Measurements from ENCODE around the gene MYO9A.

Gene MYO9A

GRCh38 chr15:72063186-72063585 is 54.8 kb downstream of the MYO9A start:
- TF ChIP-seq SALL2 (tag by site-specific recombination; IDR thresholded peaks at IDR 0.05; ENCODE audit: borderline replicate concordance) (no peak), ZNF580 (tag by site-specific recombination; IDR thresholded peaks at IDR 0.05) (no peak), ZSCAN5A (tag by site-specific recombination; IDR thresholded peaks at IDR 0.05) (no peak), ZNF777 (tag by site-specific recombination; IDR thresholded peaks at IDR 0.05; ENCODE audit: borderline replicate concordance) (no peak), ZNF416 (tag by site-specific recombination; IDR thresholded peaks at IDR 0.05) (no peak), ZNF521 (tag by site-specific recombination; IDR thresholded peaks at IDR 0.05) (no peak), ZNF645 (tag by site-specific recombination; IDR thresholded peaks at IDR 0.05) (no peak), ZNF202 (tag by site-specific recombination; IDR thresholded peaks at IDR 0.05; ENCODE audit: borderline replicate concordance) (no peak)
- ChIA-PET CTCF (interaction anchor here (0.5 kb wide), 1 partner anchor 11 kb away, joined by 3 read pairs; no protein-coding TSS in a partner anchor), POLR2A (no interaction called here)
- Histone ChIP-seq H3K4me3 (ENCODE audit: low read depth, low read length) (no peak overlapping the region), H3K27ac (ENCODE audit: extremely low read depth, low read depth, low read length) (no peak overlapping the region), H3K36me3 (ENCODE audit: control insufficient read depth in 2 of 2, insufficient read depth in 1 of 2, low read length in 2 of 2) (no peaks in the 10 kb centered on the region), H3K4me1 (ENCODE audit: control insufficient read depth, insufficient read depth, low read length) (peaks cover 16% of the 10 kb centered on the region), H3K9me3 (ENCODE audit: control insufficient read depth, insufficient read depth, low read depth, low read length) (no peaks in the 10 kb centered on the region)

GRCh38 chr15:72062319-72062718 is 55.6 kb downstream of the MYO9A start:
- Histone ChIP-seq H3K4me1 (ENCODE audit: control insufficient read depth, insufficient read depth, low read length) (peaks cover 23% of the 10 kb centered on the region), H3K27ac (ENCODE audit: extremely low read depth, low read depth, low read length) (no peak overlapping the region), H3K9me3 (ENCODE audit: control insufficient read depth, insufficient read depth, low read depth, low read length) (no peaks in the 10 kb centered on the region), H3K4me3 (ENCODE audit: low read depth, low read length) (no peak overlapping the region), H3K36me3 (ENCODE audit: control insufficient read depth in 2 of 2, insufficient read depth in 1 of 2, low read length in 2 of 2) (no peaks in the 10 kb centered on the region)
- CTCF ChIA-PET: no interaction called here
- POLR2A ChIA-PET: no interaction called here
- TF ChIP-seq ZXDB (tag by site-specific recombination; IDR thresholded peaks at IDR 0.05) (no peak), ZNF707 (tag by site-specific recombination; IDR thresholded peaks at IDR 0.05) (no peak), SP3 (tag by site-specific recombination; IDR thresholded peaks at IDR 0.05) (no peak), ZNF692 (tag by site-specific recombination; IDR thresholded peaks at IDR 0.05) (no peak), ZBTB48 (tag by site-specific recombination; IDR thresholded peaks at IDR 0.05) (no peak), ZNF112 (tag by site-specific recombination; IDR thresholded peaks at IDR 0.05) (no peak), ZNF350 (tag by site-specific recombination; IDR thresholded peaks at IDR 0.05) (no peak), ZNF18 (tag by site-specific recombination; IDR thresholded peaks at IDR 0.05) (no peak), ZBTB21 (tag by site-specific recombination; IDR thresholded peaks at IDR 0.05) (no peak), WT1 (tag by site-specific recombination; IDR thresholded peaks at IDR 0.05) (no peak), ELK4 (IDR thresholded peaks at IDR 0.05; ENCODE audit: borderline replicate concordance, low read depth, low read length) (no peak), ATF2 (tag by site-specific recombination; IDR thresholded peaks at IDR 0.05; ENCODE audit: low read depth) (0 out of 2 replicates have a peak, but pooled peaks have one; percentile 49), ZNF239 (tag by site-specific recombination; IDR thresholded peaks at IDR 0.05) (no peak), ZNF785 (tag by site-specific recombination; IDR thresholded peaks at IDR 0.05) (no peak), ZNF677 (tag by site-specific recombination; IDR thresholded peaks at IDR 0.05) (no peak), ZNF133 (tag by site-specific recombination; IDR thresholded peaks at IDR 0.05) (no peak), ZNF768 (tag by site-specific recombination; IDR thresholded peaks at IDR 0.05) (no peak), BCL6B (tag by site-specific recombination; IDR thresholded peaks at IDR 0.05) (peak; percentile 48; the same call in 1 of the 2 replicates)
